Endothelial cell of umbilical vein (primary cell): Measurements from ENCODE around the gene SMAD6. TPM values are rescaled to one million over a fixed set of nuclear protein-coding genes. Genes with fewer than 3 reads are reported as not detected.

Experiments used
- BruUV-seq: library from RNA; stranded (reverse); fragments of 400-500 nt; replicated peaks from 2 replicates; lab custom pipeline; 2021; lab: Mats Ljungman, UMichigan
- CTCF ChIA-PET: fragments of 300-600, 350-600 bp; sonication (Branson Sonifier 250); formaldehyde crosslinking; loops from one replicate; lab custom pipeline; 2021; ENCODE audit warnings: antibody characterized with exemption, inconsistent platforms; lab: Charles Lee
- POLR2A ChIA-PET: fragments of 300-600, 350-600 bp; sonication (Branson Sonifier 250); formaldehyde crosslinking; loops from one replicate; lab custom pipeline; 2021; ENCODE audit warnings: antibody characterized with exemption, inconsistent platforms; lab: Charles Lee
- DNase-seq: peaks from one replicate; pipeline ENCODE4 v3.0.0-alpha.2; 2011; ENCODE audit warnings: low read depth, low spot score
- FAIRE-seq: peaks from 2 replicates; lab custom pipeline; 2011; peaks lifted over from hg19 to GRCh38; lab: Jason Lieb, UNC
- H2AFZ ChIP-seq: 2 replicates; pipeline ENCODE4 v1.6.0; 2012; ENCODE audit warnings: low read depth, low read length, control low read depth, inconsistent platforms
- H3K27ac ChIP-seq: 2 replicates; pipeline ENCODE4 v1.5.1; 2011; ENCODE audit warnings: low read depth, mild to moderate bottlenecking, control low read depth, low read length, moderate library complexity; ENCODE audit not compliant: insufficient read depth
- H3K27me3 ChIP-seq, 2 experiments: 2 replicates each; pipeline versions ENCODE4 v1.6.0 to v1.6.1; 2011; ENCODE audit warnings: low read length in 2 of 2, mixed read lengths in 1 of 2; ENCODE audit not compliant: control insufficient read depth in 2 of 2, insufficient read depth in 2 of 2
- H3K36me3 ChIP-seq, 2 experiments: 2 replicates in 1 of 2; 3 replicates in 1 of 2; pipeline ENCODE4 v1.5.1; 2011; ENCODE audit warnings: low read length in 2 of 2, mild to moderate bottlenecking in 1 of 2, moderate library complexity in 1 of 2; ENCODE audit not compliant: control insufficient read depth in 2 of 2, insufficient read depth in 2 of 2; ENCODE audit errors: extremely low read depth in 1 of 2
- H3K4me1 ChIP-seq: 3 replicates; pipeline ENCODE4 v1.5.1; 2011; ENCODE audit warnings: mild to moderate bottlenecking, low read length; ENCODE audit not compliant: control insufficient read depth, insufficient read depth; ENCODE audit errors: extremely low read depth
- H3K4me2 ChIP-seq: 2 replicates; pipeline ENCODE4 v1.6.1; 2011; ENCODE audit warnings: low read length, control low read depth, mixed read lengths; ENCODE audit not compliant: insufficient read depth
- H3K4me3 ChIP-seq, 3 experiments: fragments of 200-600 bp in 1 of 3; sonication (generic), shearing (Covaris generic) in 1 of 3; replicated peaks in 1 of 3; 2 replicates each; pipeline ENCODE4 v1.5.1; 2011 to 2016; ENCODE audit warnings: control low read depth in 3 of 3, low read length in 3 of 3, mild to moderate bottlenecking in 2 of 3, inconsistent platforms in 1 of 3, low read depth in 1 of 3, moderate library complexity in 1 of 3; ENCODE audit not compliant: insufficient read depth in 1 of 3
- H3K79me2 ChIP-seq: 2 replicates; pipeline ENCODE4 v1.6.0; 2012; ENCODE audit warnings: low read length, inconsistent platforms; ENCODE audit not compliant: control insufficient read depth, insufficient read depth
- H3K9ac ChIP-seq: replicated peaks from 2 replicates; pipeline ENCODE3; 2011; ENCODE audit warnings: low read length, control low read depth; ENCODE audit not compliant: insufficient read depth; ENCODE audit errors: extremely low read depth
- H3K9me1 ChIP-seq: replicated peaks from 3 replicates; pipeline ENCODE4 v1.6.0; 2011; ENCODE audit warnings: mild to moderate bottlenecking, low read length; ENCODE audit not compliant: control insufficient read depth, insufficient read depth; ENCODE audit errors: extremely low read depth
- H3K9me3 ChIP-seq: replicated peaks from 2 replicates; pipeline ENCODE4 v1.5.1; 2012; ENCODE audit warnings: low read length, inconsistent platforms; ENCODE audit not compliant: control insufficient read depth, insufficient read depth
- H4K20me1 ChIP-seq: replicated peaks from 2 replicates; pipeline ENCODE3; 2011; ENCODE audit warnings: mild to moderate bottlenecking, low read length; ENCODE audit not compliant: control insufficient read depth, insufficient read depth; ENCODE audit errors: extremely low read depth
- CTCF ChIP-seq, 2 donors: IDR thresholded peaks; 1 replicate in 1 of 2; 2 replicates in 1 of 2; pipeline ENCODE4 v1.5.1; 2011; ENCODE audit warnings: low read length in 2 of 2, mild to moderate bottlenecking in 2 of 2, moderate library complexity in 2 of 2, control low read depth in 1 of 2, inconsistent platforms in 1 of 2, low read depth in 1 of 2; ENCODE audit not compliant: insufficient read depth in 1 of 2; ENCODE audit errors: extremely low read depth in 1 of 2
- FOS ChIP-seq: IDR thresholded peaks from 2 replicates; pipeline ENCODE4 v1.6.1; 2011; ENCODE audit warnings: mild to moderate bottlenecking, low read length, moderate library complexity, borderline replicate concordance; ENCODE audit not compliant: insufficient read depth
- GATA2 ChIP-seq: IDR thresholded peaks from 2 replicates; pipeline ENCODE4 v1.7.0; 2011; ENCODE audit warnings: low read depth, mild to moderate bottlenecking, moderate library complexity, mixed read lengths, low read length; ENCODE audit not compliant: insufficient read length, insufficient read depth
- JUN ChIP-seq: IDR thresholded peaks from 2 replicates; pipeline ENCODE4 v1.6.1; 2011; ENCODE audit warnings: borderline replicate concordance, low read depth; ENCODE audit not compliant: insufficient read length, insufficient read depth
- MAX ChIP-seq: IDR thresholded peaks from 2 replicates; pipeline ENCODE4 v1.6.1; 2011; ENCODE audit not compliant: insufficient read depth, insufficient read length
- MYC ChIP-seq: IDR thresholded peaks from one replicate; pipeline ENCODE4 v1.6.1; 2011; ENCODE audit warnings: mild to moderate bottlenecking, low read depth, low read length
- POLR2A ChIP-seq: IDR thresholded peaks from 2 replicates; pipeline ENCODE4 v1.6.1; 2012; ENCODE audit warnings: low read depth, mild to moderate bottlenecking, control low read depth, low read length
- POLR2AphosphoS5 ChIP-seq: IDR thresholded peaks from 2 replicates; pipeline ENCODE4 v1.6.1; 2012; ENCODE audit warnings: low read depth, mild to moderate bottlenecking, control low read depth, low read length, moderate library complexity; ENCODE audit not compliant: insufficient read depth
- dilution Hi-C: fragments of 300-500 bp; cut with MboI; formaldehyde crosslinking; loops from one replicate; pipeline ENCODE4 v1.15.0; 2019; ENCODE audit warnings: low sequenced_read_pairs; ENCODE audit not compliant: extremely low pct_ligation_motif_present
- intact Hi-C: fragments of 100-400 bp; cut with micrococcal nuclease; formaldehyde crosslinking; loops from one replicate; pipeline ENCODE4 v1.10.0; 2022
- polyA plus RNA-seq, 4 experiments: library from polyadenylated mRNA; depleted of rRNA in 3 of 4; stranded (reverse) in 3 of 4; unstranded in 1 of 4; fragments of >200 nt; gene quantifications; 2 replicates each; pipeline versions ENCODE4 v1.2.1 to v1.2.3, GENCODE V29; 2011 to 2012; ENCODE audit warnings: missing spikeins in 1 of 4
- total RNA-seq: library from RNA; stranded (reverse); gene quantifications from 2 replicates; pipeline ENCODE4 v1.2.3, GENCODE V29; 2021

SMAD6 gene
- total and polyA plus RNA-seq, 2 donors (not counting 3 experiments of a cell fraction or from before 2014, with no cell fraction given): 7.3 to 12.5 TPM

DNA sequence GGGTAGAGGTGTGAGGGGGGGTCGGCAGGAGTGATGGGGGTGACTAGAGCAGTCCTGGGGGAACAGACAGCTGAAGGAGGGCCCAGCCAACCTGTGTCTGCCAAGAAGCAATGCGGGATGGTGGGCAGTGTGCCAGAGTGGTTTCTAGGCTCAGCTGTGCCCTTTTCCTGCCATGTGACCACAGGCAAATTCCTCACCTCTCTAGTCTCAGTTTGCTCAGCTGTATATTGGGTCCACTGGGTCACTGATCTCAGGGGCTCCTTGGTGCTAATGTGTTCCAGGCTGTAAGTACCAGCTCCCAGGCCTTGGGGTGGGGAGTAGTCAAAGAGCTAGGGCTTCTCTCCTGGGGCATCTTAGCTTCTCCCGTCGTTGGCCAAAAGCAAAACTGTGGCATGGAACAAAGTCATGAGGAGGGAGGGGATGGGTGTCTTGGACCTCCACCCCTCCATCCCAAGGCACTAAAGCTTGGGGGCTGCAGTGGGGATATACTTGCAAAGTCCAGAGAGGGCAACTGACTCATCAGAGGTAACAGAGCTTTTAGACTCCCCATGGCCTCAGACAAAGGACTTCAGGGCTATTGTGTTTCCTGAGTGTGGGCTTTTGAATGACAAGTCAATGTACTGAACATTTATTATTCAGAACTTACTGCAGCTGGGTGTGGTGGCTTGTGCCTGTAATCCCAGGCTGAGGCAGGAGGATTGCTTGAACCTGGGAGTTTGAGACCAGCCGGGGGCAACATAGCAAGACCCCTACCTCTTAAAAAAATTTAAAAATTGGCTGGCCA is 20.9 kb downstream of the SMAD6 start:
- TF ChIP-seq MYC: no peak
- no peak for TF ChIP-seq JUN
- TF ChIP-seq POLR2AphosphoS5: no peak
- no peak for TF ChIP-seq GATA2
- no peak for TF ChIP-seq MAX
- peak; percentile 8 for TF ChIP-seq FOS
- no peak for TF ChIP-seq CTCF (IDR thresholded peaks at IDR 0.05; ENCODE audit: extremely low read depth in 1 of 2, insufficient read depth in 1 of 2, low read depth in 1 of 2, low read length in 2 of 2)
- TF ChIP-seq POLR2A: no peak
- intact Hi-C loops: no loop called here
- ChIA-PET POLR2A (interaction anchor here (0.5 kb wide), 1 partner anchor 700 kb away, joined by 6 read pairs; no protein-coding TSS in a partner anchor), CTCF (interaction anchor here (0.9 to 3.6 kb wide), 6 partner anchors 11 to 129 kb away, joined by 3 to 13 read pairs (median 6); partner anchors contain the start of gene SMAD6)
- Histone ChIP-seq H3K4me3 (no peak overlapping the region), H3K79me2 (peaks cover 33% of the 10 kb centered on the region), H3K9me3 (no peaks in the 10 kb centered on the region), H3K9ac (no peak overlapping the region), H3K4me1 (peaks cover 41% of the 10 kb centered on the region), H2AFZ (no peak overlapping the region), H3K27ac (no peak overlapping the region), H3K36me3 (peaks cover 0 to 9% of the 10 kb centered on the region in 2 experiments), H3K27me3 (no peaks in the 10 kb centered on the region), H3K4me2 (no peak overlapping the region), H4K20me1 (no peaks in the 10 kb centered on the region), H3K9me1 (no peaks in the 10 kb centered on the region)
- FAIRE-seq (peak; percentile 78), DNase-seq (no peak)
- dilution Hi-C loops: no loop called here
- no TSS peak for BruUV-seq
